Effector memory CD4-positive, alpha-beta T cell (primary cell): ENCODE measurements around the gene HELZ2.

ENCODE experiments used
- DNase-seq, 3 donors: peaks; one replicate each; pipeline ENCODE4 v3.0.0-alpha.2; 2020
- H3K27ac ChIP-seq: 2 replicates; pipeline ENCODE4 v1.7.0; 2013; ENCODE audit warnings: mild to moderate bottlenecking, low read length, moderate library complexity; ENCODE audit not compliant: insufficient read depth, poor library complexity, severe bottlenecking
- H3K27me3 ChIP-seq: replicated peaks from 2 replicates; pipeline ENCODE4 v1.7.0; 2013; ENCODE audit warnings: mild to moderate bottlenecking, low read length; ENCODE audit not compliant: insufficient read depth, control insufficient read depth, poor library complexity, severe bottlenecking
- H3K36me3 ChIP-seq: 2 replicates; pipeline ENCODE4 v1.7.0; 2013; ENCODE audit warnings: mild to moderate bottlenecking, low read length, moderate library complexity; ENCODE audit not compliant: control insufficient read depth, insufficient read depth
- H3K4me1 ChIP-seq: 2 replicates; pipeline ENCODE4 v1.7.0; 2013; ENCODE audit warnings: low read length, mild to moderate bottlenecking; ENCODE audit not compliant: control insufficient read depth, insufficient read depth, poor library complexity, severe bottlenecking
- H3K4me3 ChIP-seq: 2 replicates; pipeline ENCODE4 v1.7.0; 2013; ENCODE audit warnings: low read length, low read depth, mild to moderate bottlenecking; ENCODE audit not compliant: insufficient read depth, poor library complexity, severe bottlenecking
- H3K9me3 ChIP-seq: 2 replicates; pipeline ENCODE4 v1.7.0; 2013; ENCODE audit warnings: mild to moderate bottlenecking, low read length, moderate library complexity; ENCODE audit not compliant: control insufficient read depth
- total RNA-seq, 3 donors: gene quantifications; one replicate each; lab custom pipeline; 2026; lab: John Stamatoyannopoulos, UW

HELZ2 gene
- 173 to 257 (median 222) reads per million in 3 donors for total RNA-seq

- Histone ChIP-seq H3K4me3 (peak within 1 kb of the TSS; percentile 77), H3K4me1 (peaks cover 13% of the 10 kb centered on the region), H3K9me3 (no peaks in the 10 kb centered on the region), H3K27ac (peak within 1 kb of the TSS; percentile 62), H3K36me3 (peaks cover 3% of the 10 kb centered on the region), H3K27me3 (no peaks in the 10 kb centered on the region)
- peak; percentile 57 to 67 (median 59) for DNase-seq
Measured at GRCh38 chr20:63574156-63574828, at the start of gene HELZ2. Gene HELZ2 (minus strand): TSS chr20:63574239. CDS start chr20:63572385, 1,854 bp downstream.

GRCh38 chr20:63622732-63623131 is 48.7 kb upstream of the HELZ2 start:
- no peak overlapping the region for H3K4me3 ChIP-seq
- H3K4me1 ChIP-seq = no peaks in the 10 kb centered on the region
- H3K36me3 ChIP-seq = peaks cover 15% of the 10 kb centered on the region
- H3K9me3 ChIP-seq = no peaks in the 10 kb centered on the region
- H3K27me3 ChIP-seq = no peaks in the 10 kb centered on the region
- H3K27ac ChIP-seq = no peak overlapping the region
- no peak for DNase-seq

GRCh38 chr20:63622096-63622495 is 48.1 kb upstream of the HELZ2 start:
- DNase-seq = no peak
- Histone ChIP-seq H3K36me3 (peaks cover 21% of the 10 kb centered on the region), H3K27me3 (no peaks in the 10 kb centered on the region), H3K4me3 (no peak overlapping the region), H3K9me3 (no peaks in the 10 kb centered on the region), H3K4me1 (no peaks in the 10 kb centered on the region), H3K27ac (no peak overlapping the region)

GRCh38 chr20:63620991-63621390 is 47.0 kb upstream of the HELZ2 start:
- Histone ChIP-seq H3K27ac (no peak overlapping the region), H3K4me1 (no peaks in the 10 kb centered on the region), H3K4me3 (no peak overlapping the region), H3K27me3 (no peaks in the 10 kb centered on the region), H3K36me3 (peaks cover 31% of the 10 kb centered on the region), H3K9me3 (no peaks in the 10 kb centered on the region)
- no peak for DNase-seq

- Histone ChIP-seq H3K36me3 (peaks cover 31% of the 10 kb centered on the region), H3K4me1 (no peaks in the 10 kb centered on the region), H3K9me3 (no peaks in the 10 kb centered on the region)
Measured at GRCh38 chr20:63619505-63619904, 45.5 kb upstream of the HELZ2 start.

GRCh38 chr20:63619086-63619485 is 45.0 kb upstream of the HELZ2 start:
- H3K9me3 ChIP-seq = no peaks in the 10 kb centered on the region
- H3K36me3 ChIP-seq = peaks cover 31% of the 10 kb centered on the region
- no peak overlapping the region for H3K27ac ChIP-seq
- no peaks in the 10 kb centered on the region for H3K4me1 ChIP-seq
- H3K4me3 ChIP-seq = no peak overlapping the region
- DNase-seq = no peak
- H3K27me3 ChIP-seq = no peaks in the 10 kb centered on the region

More at GRCh38 chr20:63619505-63619904, 45.5 kb upstream of the HELZ2 start:
- no peak overlapping the region for H3K4me3 ChIP-seq
- no peak for DNase-seq
- H3K27ac ChIP-seq = no peak overlapping the region
- no peaks in the 10 kb centered on the region for H3K27me3 ChIP-seq

GRCh38 chr20:63618291-63618980 is 44.4 kb upstream of the HELZ2 start:
- Histone ChIP-seq H3K36me3 (peaks cover 31% of the 10 kb centered on the region), H3K27me3 (no peaks in the 10 kb centered on the region), H3K9me3 (no peaks in the 10 kb centered on the region), H3K27ac (no peak overlapping the region), H3K4me3 (no peak overlapping the region), H3K4me1 (no peaks in the 10 kb centered on the region)
- no peak for DNase-seq

GRCh38 chr20:63617876-63618265 is 43.8 kb upstream of the HELZ2 start:
- Histone ChIP-seq H3K36me3 (peaks cover 31% of the 10 kb centered on the region), H3K27me3 (no peaks in the 10 kb centered on the region), H3K4me1 (no peaks in the 10 kb centered on the region), H3K27ac (no peak overlapping the region), H3K4me3 (no peak overlapping the region), H3K9me3 (no peaks in the 10 kb centered on the region)
- DNase-seq = no peak

GRCh38 chr20:63617092-63617875 is 43.2 kb upstream of the HELZ2 start:
- Histone ChIP-seq H3K27me3 (no peaks in the 10 kb centered on the region), H3K4me3 (no peak overlapping the region), H3K27ac (no peak overlapping the region), H3K36me3 (peaks cover 31% of the 10 kb centered on the region), H3K9me3 (no peaks in the 10 kb centered on the region), H3K4me1 (no peaks in the 10 kb centered on the region)
- DNase-seq = no peak
